Measurements from ENCODE around the gene TMEM151A.

The TMEM151A gene

GRCh38 chr11:66332371-66333219 lies 40.9 kb downstream of the TMEM151A start:
- in situ Hi-C loops (cut with HindIII; ENCODE audit: low sequenced_read_pairs): loop anchor here (10.0 kb wide), 1 partner anchor 58 kb away; the partner anchor contains the start of gene CNIH2
- DNase-seq (ENCODE audit: low read depth): no peak
- TF ChIP-seq CTCF (IDR thresholded peaks at IDR 0.05; ENCODE audit: low read depth, low read length, missing control alignments): no peak
- H3K4me3 ChIP-seq (ENCODE audit: low read depth, low read length): no peak overlapping the region

- no peak for DNase-seq (ENCODE audit: low read depth)
- in situ Hi-C loops (cut with HindIII; ENCODE audit: low sequenced_read_pairs): loop anchor here (10.0 kb wide), 1 partner anchor 59 kb away; the partner anchor contains the start of gene CNIH2
- TF ChIP-seq CTCF (IDR thresholded peaks at IDR 0.05; ENCODE audit: low read depth, low read length, missing control alignments): no peak
- H3K4me3 ChIP-seq (ENCODE audit: low read depth, low read length): peak overlapping the region; percentile 77
Observed at GRCh38 chr11:66333220-66333877, 41.7 kb downstream of the TMEM151A start.

GRCh38 chr11:66333896-66334604 lies 42.4 kb downstream of the TMEM151A start:
- in situ Hi-C loops (cut with HindIII; ENCODE audit: low sequenced_read_pairs): loop anchor here (10.0 kb wide), 1 partner anchor 59 kb away; the partner anchor contains the start of gene CNIH2
- DNase-seq (ENCODE audit: low read depth): no peak
- no peak for TF ChIP-seq CTCF (IDR thresholded peaks at IDR 0.05; ENCODE audit: low read depth, low read length, missing control alignments)
- H3K4me3 ChIP-seq (ENCODE audit: low read depth, low read length): peak overlapping the region; percentile 77

- DNase-seq (ENCODE audit: low read depth): no peak
- in situ Hi-C loops (cut with HindIII; ENCODE audit: low sequenced_read_pairs): loop anchor here (10.0 kb wide), 1 partner anchor 60 kb away; the partner anchor contains the start of gene CNIH2
- peak overlapping the region; percentile 77 for H3K4me3 ChIP-seq (ENCODE audit: low read depth, low read length)
- TF ChIP-seq CTCF (IDR thresholded peaks at IDR 0.05; ENCODE audit: low read depth, low read length, missing control alignments): no peak
Observed at GRCh38 chr11:66334605-66335442, 43.1 kb downstream of the TMEM151A start.

GRCh38 chr11:66335531-66336233 lies 44.0 kb downstream of the TMEM151A start:
- in situ Hi-C loops (cut with HindIII; ENCODE audit: low sequenced_read_pairs): loop anchor here (10.0 kb wide), 1 partner anchor 61 kb away; the partner anchor contains the start of gene CNIH2
- TF ChIP-seq CTCF (IDR thresholded peaks at IDR 0.05; ENCODE audit: low read depth, low read length, missing control alignments): no peak
- no peak for DNase-seq (ENCODE audit: low read depth)

More at GRCh38 chr11:66335531-66336233, 44.0 kb downstream of the TMEM151A start:
- H3K4me3 ChIP-seq (ENCODE audit: low read depth, low read length): peak overlapping the region; percentile 77

Data from astrocyte of the cerebellum (primary cell).